ENCODE measurements around the gene LGR6.

The LGR6 gene

GRCh38 chr1:202270871-202271326 lies 77.3 kb downstream of the LGR6 start:
- DNase-seq (ENCODE audit: low read depth): no peak
- no peak overlapping the region for H3K4me3 ChIP-seq (ENCODE audit: low read depth, low read length)
- no peak for TF ChIP-seq POLR2A (IDR thresholded peaks at IDR 0.05; ENCODE audit: extremely low read depth, insufficient read length)
- no peak for TF ChIP-seq MYC (IDR thresholded peaks at IDR 0.05; ENCODE audit: low read depth, low read length)
- no peak for TF ChIP-seq CTCF (IDR thresholded peaks at IDR 0.05; ENCODE audit: low read depth, low read length)
- TF ChIP-seq MAX (IDR thresholded peaks at IDR 0.05; ENCODE audit: low read depth, low read length): no peak

DNA sequence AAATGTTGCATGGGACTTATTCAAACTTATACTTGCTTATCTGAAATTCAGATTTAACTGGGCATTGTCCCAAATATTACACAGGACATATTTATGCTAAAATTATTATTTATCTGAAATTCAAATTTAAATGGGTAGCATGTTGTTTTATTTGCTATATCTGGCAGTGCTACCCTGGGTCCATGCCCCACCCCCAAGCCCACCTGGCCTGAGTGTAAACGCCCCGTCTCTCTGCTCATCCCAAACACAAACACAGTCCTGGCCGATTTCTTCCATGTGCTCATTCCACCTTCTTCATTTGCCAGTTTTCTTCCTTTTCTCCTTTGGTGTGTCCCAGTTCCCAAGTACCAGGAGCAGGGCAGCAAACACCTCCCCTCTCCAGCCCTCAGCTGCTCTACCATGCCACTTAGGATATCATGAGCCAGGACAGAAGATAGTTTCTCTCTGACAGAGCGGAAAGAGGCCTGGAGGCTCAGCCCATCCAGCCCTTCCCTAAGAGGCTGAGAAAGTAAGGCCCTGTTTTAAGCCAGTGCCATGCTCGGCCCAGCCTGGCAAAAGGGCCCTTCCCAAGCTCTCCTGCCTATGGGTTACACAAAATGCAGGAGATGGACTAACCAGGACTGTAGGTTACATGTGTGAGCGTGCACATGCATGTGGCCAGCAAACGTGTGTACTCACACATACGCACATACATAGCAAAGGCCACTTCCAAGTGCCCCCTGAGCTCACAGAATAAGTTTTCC lies 78.7 kb downstream of the LGR6 start:
- H3K4me3 ChIP-seq (ENCODE audit: low read depth, low read length): no peak overlapping the region
- no peak for DNase-seq (ENCODE audit: low read depth)
- TF ChIP-seq CTCF (IDR thresholded peaks at IDR 0.05; ENCODE audit: low read depth, low read length) (no peak), MYC (IDR thresholded peaks at IDR 0.05; ENCODE audit: low read depth, low read length) (no peak), POLR2A (IDR thresholded peaks at IDR 0.05; ENCODE audit: extremely low read depth, insufficient read length) (no peak), MAX (IDR thresholded peaks at IDR 0.05; ENCODE audit: low read depth, low read length) (no peak)

DNA sequence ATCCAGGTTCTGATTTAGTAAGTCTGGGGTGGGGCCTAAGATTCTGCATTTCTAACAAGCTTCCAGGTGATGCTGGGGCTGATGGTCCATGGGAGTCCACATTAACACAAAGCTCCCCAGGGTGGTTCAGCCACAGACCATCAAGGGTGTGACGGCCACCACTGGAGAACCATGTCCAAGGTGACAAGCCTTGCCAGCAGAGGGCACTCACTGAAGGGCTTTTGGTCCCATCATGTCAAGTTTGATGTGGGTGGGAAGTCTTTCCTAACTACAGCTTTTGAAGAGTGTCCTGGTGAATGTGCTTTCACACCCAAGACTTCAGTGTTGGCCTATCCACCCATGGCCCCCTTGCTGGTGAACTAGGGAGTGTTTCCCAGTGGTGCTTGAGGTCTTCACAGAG lies 81.0 kb downstream of the LGR6 start:
- DNase-seq (ENCODE audit: low read depth): peak; percentile 63
- peak; percentile 86 for TF ChIP-seq CTCF (IDR thresholded peaks at IDR 0.05; ENCODE audit: low read depth, low read length)
- TF ChIP-seq MYC (IDR thresholded peaks at IDR 0.05; ENCODE audit: low read depth, low read length): no peak
- no peak overlapping the region for H3K4me3 ChIP-seq (ENCODE audit: low read depth, low read length)

GRCh38 chr1:202275061-202275770 lies 81.6 kb downstream of the LGR6 start:
- no peak overlapping the region for H3K4me3 ChIP-seq (ENCODE audit: low read depth, low read length)
- DNase-seq (ENCODE audit: low read depth): no peak
- TF ChIP-seq MAX (IDR thresholded peaks at IDR 0.05; ENCODE audit: low read depth, low read length): no peak
- TF ChIP-seq MYC (IDR thresholded peaks at IDR 0.05; ENCODE audit: low read depth, low read length): no peak
- no peak for TF ChIP-seq CTCF (IDR thresholded peaks at IDR 0.05; ENCODE audit: low read depth, low read length)
- no peak for TF ChIP-seq POLR2A (IDR thresholded peaks at IDR 0.05; ENCODE audit: extremely low read depth, insufficient read length)

GRCh38 chr1:202276081-202276715 lies 82.6 kb downstream of the LGR6 start:
- no peak for DNase-seq (ENCODE audit: low read depth)
- H3K4me3 ChIP-seq (ENCODE audit: low read depth, low read length): no peak overlapping the region
- TF ChIP-seq MAX (IDR thresholded peaks at IDR 0.05; ENCODE audit: low read depth, low read length) (no peak), CTCF (IDR thresholded peaks at IDR 0.05; ENCODE audit: low read depth, low read length) (no peak), POLR2A (IDR thresholded peaks at IDR 0.05; ENCODE audit: extremely low read depth, insufficient read length) (no peak), MYC (IDR thresholded peaks at IDR 0.05; ENCODE audit: low read depth, low read length) (no peak)

Data from NB4 (cell line).